B cell (primary cell): ENCODE measurements around the gene TMEM81.

ENCODE experiments used
- CTCF ChIP-seq: fragments of 200-600 bp; IDR thresholded peaks from one replicate; pipeline ENCODE4 v1.8.0; 2022; ENCODE audit warnings: antibody characterized with exemption, mild to moderate bottlenecking
- EZH2 ChIP-seq: IDR thresholded peaks from 2 replicates; pipeline ENCODE4 v1.6.1; 2012; ENCODE audit warnings: borderline replicate concordance, low read depth, mild to moderate bottlenecking, moderate library complexity, low read length; ENCODE audit not compliant: insufficient read depth, poor library complexity, severe bottlenecking

- TF ChIP-seq CTCF = no peak
- TF ChIP-seq EZH2 = no peak
These were observed 28.1 kb downstream of the TMEM81 start for GRCh38 chr1:205056188-205056611.
